Rectal smooth muscle tissue (tissue), 1 donor: Measurements from ENCODE around the gene PPP1R12B.
"Not testable (repeated sequence)": the region's sequence is repeated elsewhere in the genome, so short reads cannot be mapped to it uniquely, and the experiment has no call there.

ENCODE experiments used
- H3K27ac ChIP-seq: one replicate; pipeline ENCODE4 v1.7.0; 2013; ENCODE audit warnings: low read depth, low read length, inconsistent platforms
- H3K27me3 ChIP-seq: one replicate; pipeline ENCODE4 v1.7.0; 2013; ENCODE audit warnings: low read length; ENCODE audit not compliant: control insufficient read depth, insufficient read depth
- H3K36me3 ChIP-seq: one replicate; pipeline ENCODE4 v1.7.0; 2013; ENCODE audit warnings: low read length; ENCODE audit not compliant: control insufficient read depth, insufficient read depth
- H3K4me1 ChIP-seq: one replicate; pipeline ENCODE4 v1.7.0; 2013; ENCODE audit warnings: low read length; ENCODE audit not compliant: control insufficient read depth, insufficient read depth
- H3K4me3 ChIP-seq: one replicate; pipeline ENCODE4 v1.7.0; 2013; ENCODE audit warnings: low read length
- H3K9ac ChIP-seq: one replicate; pipeline ENCODE4 v1.7.0; 2013; ENCODE audit warnings: low read length

PPP1R12B gene

DNA sequence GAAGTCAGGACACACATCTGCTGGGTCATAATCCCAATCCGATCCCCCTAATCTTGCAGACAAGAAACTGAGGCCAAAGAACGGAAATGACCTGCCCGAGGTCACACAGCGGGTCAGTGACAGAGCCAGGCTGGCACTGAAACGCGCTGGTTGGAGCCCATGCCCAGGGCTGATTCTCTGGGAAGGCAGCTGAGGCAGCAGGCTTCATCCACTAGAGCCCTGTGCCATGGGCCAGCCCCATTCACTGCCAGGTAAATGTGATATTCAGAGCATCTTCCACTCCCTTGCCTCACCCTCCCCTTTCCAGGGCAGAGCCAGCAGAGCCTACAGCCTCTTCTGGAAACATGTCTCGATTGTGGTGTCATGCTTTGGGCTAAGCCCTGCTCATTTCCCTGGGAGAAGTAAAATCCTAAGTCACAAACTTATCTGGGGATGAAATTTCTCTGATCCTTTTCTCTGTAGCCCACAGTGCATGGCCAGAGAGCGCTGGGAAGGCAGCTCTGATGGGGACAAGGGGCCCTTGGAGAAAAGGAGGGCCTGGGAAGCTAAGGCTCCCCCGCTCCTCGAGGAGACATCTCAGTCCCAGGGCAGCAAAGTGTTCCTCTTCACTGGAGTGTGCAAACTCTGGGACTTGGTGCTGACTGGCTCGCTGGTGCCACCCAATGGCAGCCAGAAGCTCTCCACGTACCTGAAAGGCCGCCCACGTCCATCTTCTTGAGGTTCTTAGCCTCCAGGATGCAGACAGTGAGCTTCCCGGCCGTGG lies 251.4 kb downstream of the PPP1R12B start:
- H3K27ac ChIP-seq = peak overlapping the region; percentile 65
- H3K27me3 ChIP-seq = no peaks in the 10 kb centered on the region

DNA sequence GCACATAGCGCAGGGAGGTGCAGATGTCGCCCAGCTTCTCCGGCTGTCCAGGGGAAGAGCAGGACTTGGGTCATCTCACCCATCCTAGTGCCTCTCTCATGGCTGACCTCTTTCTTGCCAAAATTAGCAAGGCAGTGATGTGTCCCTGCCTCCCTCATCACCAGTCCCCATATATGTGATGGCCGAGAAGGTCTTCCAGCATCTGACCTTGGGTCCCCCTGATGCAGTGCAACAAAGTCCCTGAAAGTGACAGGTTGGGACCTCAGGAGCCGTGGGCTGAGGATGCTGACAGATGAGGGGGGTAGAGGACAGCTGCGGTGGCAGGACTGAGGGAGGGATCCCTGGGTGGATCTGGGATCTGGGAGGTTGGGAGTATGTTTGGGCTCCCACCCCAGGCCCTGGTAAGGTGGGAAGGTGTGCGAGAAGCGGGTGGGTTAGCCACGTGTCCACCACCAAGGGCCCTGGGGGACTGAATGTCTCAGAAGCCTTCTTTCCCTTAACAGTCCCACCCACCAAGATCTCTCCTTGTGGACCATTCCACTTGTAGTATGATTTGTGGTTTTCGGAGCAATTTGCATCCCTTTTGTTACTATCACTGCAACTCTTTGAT lies 252.0 kb downstream of the PPP1R12B start:
- peaks cover 8% of the 10 kb centered on the region for H3K36me3 ChIP-seq
- peaks cover 6% of the 10 kb centered on the region for H3K4me1 ChIP-seq
- H3K9ac ChIP-seq = no peak overlapping the region
- H3K27me3 ChIP-seq = no peaks in the 10 kb centered on the region
- no peak overlapping the region for H3K27ac ChIP-seq
- H3K4me3 ChIP-seq = no peak overlapping the region

More for the DNA sequence above, 251.4 kb downstream of the PPP1R12B start:
- Histone ChIP-seq H3K4me3 (no peak overlapping the region), H3K4me1 (peaks cover 6% of the 10 kb centered on the region), H3K36me3 (peaks cover 8% of the 10 kb centered on the region), H3K9ac (no peak overlapping the region)

DNA sequence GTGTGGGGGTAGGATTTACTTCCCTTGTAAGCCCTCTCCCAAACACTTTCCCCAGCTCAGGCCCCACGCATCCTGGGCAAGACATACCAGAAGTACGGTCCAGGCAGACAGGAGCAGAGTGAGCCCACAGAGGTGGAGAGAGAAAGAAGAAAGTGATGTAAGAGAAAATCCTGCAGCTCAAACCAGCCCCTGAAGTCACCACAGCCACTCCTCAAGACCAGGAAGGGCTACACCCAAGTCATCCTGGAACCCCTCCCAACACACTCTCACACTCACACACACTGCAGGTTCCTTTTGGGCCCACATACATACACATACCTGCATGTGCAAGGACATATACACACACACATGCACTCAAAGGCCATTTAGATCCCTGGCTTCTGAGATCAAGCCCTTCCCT lies 254.9 kb downstream of the PPP1R12B start:
- Histone ChIP-seq H3K4me1 (peaks cover 6% of the 10 kb centered on the region), H3K27me3 (no peaks in the 10 kb centered on the region), H3K36me3 (peaks cover 8% of the 10 kb centered on the region), H3K9ac (no peak overlapping the region), H3K27ac (no peak overlapping the region), H3K4me3 (no peak overlapping the region)

DNA sequence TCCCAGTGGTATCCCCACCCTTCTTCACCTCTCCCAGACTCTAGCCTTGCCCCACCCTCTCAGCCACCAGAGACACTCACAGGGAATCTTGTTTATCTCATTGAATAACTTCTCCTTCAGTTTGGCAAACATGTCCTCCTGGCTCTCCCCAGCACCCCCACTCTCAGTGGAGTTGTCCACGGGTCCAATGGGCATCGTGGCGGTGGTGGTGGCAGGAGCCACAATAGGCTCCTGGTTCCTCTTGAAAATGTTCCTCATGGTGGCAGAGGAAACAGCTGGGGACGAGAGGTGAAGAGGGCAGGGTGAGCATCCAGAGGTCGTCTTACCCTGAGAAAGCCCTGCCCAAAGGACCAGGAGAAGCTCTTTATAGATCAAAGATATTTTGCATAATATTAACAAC lies 257.0 kb downstream of the PPP1R12B start:
- Histone ChIP-seq H3K27ac (no peak overlapping the region), H3K9ac (no peak overlapping the region), H3K27me3 (no peaks in the 10 kb centered on the region), H3K4me3 (no peak overlapping the region), H3K4me1 (no peaks in the 10 kb centered on the region), H3K36me3 (peaks cover 8% of the 10 kb centered on the region)

DNA sequence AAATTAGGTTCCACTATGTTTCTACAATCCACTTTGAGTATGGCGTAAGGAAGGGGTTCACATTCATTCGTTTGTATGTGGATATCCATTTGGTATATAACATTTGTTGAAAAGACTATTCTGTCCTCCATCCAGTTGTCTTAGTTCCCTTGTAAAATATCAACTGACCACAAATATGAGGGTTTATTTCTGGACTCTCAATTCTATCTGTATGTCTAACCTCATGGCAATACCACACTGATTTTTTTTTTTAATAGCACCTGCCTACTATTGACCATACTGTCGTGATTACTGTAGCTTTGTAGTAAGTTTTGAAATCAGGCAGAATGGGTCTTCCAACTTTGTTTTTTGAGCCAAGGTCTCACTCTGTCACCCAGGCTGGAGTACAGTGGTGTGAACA lies 263.5 kb downstream of the PPP1R12B start:
- peaks cover 12% of the 10 kb centered on the region for H3K4me1 ChIP-seq
- H3K4me3 ChIP-seq, H3K36me3 ChIP-seq, H3K27me3 ChIP-seq, H3K9ac ChIP-seq, H3K27ac ChIP-seq: not testable (repeated sequence)

DNA sequence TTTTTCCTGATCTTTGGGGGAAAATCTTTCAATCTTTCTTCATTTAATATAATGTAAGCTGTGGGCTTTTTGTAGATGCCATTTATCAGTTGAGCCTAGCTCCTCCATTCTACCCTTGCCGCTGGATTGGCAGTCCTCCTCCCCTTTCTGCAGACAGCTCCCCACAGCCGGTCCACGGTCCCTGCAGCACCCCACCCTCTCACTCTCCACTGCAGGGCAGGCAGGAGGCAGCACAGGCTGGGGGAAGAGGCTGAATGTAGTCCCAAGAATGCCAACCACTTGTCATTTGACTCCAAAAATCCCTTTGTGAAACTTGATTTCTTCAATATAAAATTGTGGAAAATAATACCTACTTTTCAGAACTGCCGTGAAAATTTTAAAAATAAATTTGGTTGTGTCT lies 265.1 kb downstream of the PPP1R12B start:
- Histone ChIP-seq H3K4me3 (no peak overlapping the region), H3K4me1 (peaks cover 12% of the 10 kb centered on the region), H3K27ac (no peak overlapping the region), H3K9ac (no peak overlapping the region), H3K36me3 (no peaks in the 10 kb centered on the region), H3K27me3 (no peaks in the 10 kb centered on the region)

DNA sequence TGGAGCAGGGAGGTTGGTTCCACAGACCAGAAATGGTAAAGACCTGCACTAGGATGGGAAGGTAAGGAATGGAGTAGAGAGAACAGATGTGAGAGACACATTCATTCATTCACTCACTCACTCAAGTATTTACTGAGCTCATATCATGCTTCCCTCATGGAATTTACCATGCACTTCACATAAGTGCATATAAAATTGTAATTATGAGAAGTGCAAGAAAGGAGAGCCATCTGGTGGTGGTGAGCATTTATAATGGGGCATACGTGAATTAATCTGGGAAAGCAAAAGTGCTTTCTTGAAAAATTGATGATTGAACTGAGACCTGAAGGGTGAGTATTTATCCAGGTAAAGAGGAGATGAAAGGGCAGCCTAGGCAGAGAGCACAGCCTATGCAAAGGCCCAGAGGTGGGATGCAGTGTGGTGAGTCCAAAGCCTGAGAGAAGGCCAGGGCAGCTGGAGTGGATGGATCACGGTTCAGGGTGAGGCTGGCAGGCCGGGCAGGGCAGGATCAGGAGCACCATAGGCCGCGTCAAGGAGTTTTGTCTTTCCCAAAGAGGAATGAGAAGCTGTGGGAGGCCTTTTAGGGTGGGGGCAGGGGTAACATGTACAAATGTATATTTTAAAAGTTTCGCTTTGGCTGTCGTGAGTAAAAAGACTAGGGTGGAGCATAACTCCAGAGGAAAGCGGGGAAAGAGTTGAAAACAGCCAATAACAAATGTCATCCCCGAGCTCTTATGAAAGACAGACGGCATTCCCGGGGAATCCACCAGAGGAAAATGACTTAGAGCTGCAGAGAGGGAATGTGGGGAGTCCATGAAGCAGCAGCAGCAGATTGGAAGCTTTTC lies 266.1 kb downstream of the PPP1R12B start:
- H3K36me3 ChIP-seq, H3K9ac ChIP-seq, H3K27me3 ChIP-seq, H3K4me3 ChIP-seq: not testable (repeated sequence)
- H3K4me1 ChIP-seq = peaks cover 17% of the 10 kb centered on the region
- H3K27ac ChIP-seq = peak overlapping the region; percentile 48

DNA sequence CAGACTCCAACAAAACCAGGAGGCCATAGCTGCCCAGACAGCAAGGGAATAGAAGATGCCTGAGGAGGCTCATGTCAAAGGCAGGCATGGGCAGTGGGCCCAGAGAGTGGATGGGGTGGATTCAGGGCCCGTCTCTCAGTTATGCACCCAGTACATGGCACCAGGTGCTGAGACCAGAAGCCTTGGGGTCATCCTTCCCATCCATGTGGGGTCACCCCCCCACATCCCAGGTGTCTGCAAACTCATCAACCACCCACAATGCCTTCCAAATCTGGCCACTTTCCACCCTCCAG lies 266.7 kb downstream of the PPP1R12B start:
- not testable (repeated sequence) for H3K9ac ChIP-seq, H3K36me3 ChIP-seq, H3K4me3 ChIP-seq, H3K27me3 ChIP-seq
- H3K4me1 ChIP-seq = peaks cover 17% of the 10 kb centered on the region
- peak overlapping the region; percentile 9 for H3K27ac ChIP-seq

DNA sequence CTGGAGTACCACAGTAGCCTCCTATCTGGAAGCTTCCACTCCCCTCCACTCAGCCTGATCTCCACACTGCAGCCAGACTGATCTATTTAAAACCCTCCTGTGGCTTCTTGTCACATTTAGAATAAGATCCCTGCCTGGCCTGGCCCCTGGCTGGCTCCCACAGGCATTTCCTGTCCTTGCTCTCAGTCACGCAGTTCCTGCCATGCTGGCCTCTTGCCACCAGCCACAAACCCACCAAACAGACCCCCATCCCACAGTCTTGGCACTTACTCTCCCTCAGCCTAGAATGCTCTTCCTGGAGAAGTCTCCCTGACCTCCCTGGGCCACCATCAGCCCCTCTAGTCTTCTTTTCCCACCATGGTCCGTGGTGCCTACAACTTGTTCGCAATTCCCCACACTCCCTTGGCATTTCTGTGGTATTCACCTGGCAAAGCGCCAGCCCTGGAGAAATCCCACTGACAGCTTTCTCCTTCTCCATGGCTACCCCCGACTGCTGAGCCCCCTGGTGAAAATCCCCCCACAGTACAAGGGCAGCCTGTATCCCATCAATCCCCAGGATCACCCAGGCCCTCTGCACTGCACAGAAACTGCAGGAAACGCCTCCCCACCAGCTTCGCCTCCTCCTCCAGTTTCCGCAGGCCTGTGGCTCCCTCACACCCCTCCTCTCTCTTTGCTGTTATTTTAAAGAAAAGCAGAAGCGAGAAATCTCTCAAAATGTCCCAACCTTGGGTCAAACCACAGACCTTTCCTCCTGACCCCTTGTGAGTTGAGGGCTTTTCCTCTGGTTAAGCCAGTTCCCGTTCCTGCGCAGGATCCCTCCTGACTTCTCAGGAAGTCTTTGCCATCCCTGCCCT lies 267.2 kb downstream of the PPP1R12B start:
- peaks cover 17% of the 10 kb centered on the region for H3K4me1 ChIP-seq
- no peak overlapping the region for H3K9ac ChIP-seq
- H3K4me3 ChIP-seq = no peak overlapping the region
- no peaks in the 10 kb centered on the region for H3K36me3 ChIP-seq
- peak overlapping the region; percentile 61 for H3K27ac ChIP-seq
- H3K27me3 ChIP-seq = no peaks in the 10 kb centered on the region

DNA sequence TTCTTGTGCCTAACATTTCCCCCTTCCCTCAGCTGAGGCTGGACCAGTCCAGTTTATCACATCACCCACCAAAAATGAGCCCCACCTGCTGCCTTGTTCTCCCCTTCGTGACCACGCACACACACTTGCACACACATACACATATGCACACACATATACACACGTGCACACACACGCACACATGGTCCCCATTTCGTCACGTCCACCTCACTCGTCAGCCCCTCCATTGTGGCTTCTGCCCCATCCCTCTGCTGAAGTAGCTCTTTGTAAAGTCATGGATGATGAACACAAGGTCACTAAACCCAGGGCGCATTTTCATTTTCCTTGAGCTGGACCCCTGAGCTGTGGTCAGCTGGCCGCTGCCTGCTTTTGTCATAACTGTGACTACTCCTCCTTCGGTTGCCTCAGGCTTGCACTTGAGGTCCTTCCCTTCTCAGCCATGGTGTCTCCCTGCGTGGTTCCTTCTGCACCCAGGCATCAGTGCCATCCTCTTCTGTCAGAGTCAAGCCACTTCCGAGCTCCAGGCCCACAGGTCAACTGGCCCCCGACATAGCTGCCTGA lies 267.9 kb downstream of the PPP1R12B start:
- no peaks in the 10 kb centered on the region for H3K36me3 ChIP-seq
- H3K27me3 ChIP-seq = no peaks in the 10 kb centered on the region
- H3K4me3 ChIP-seq = no peak overlapping the region
- no peak overlapping the region for H3K27ac ChIP-seq
- no peak overlapping the region for H3K9ac ChIP-seq
- peaks cover 17% of the 10 kb centered on the region for H3K4me1 ChIP-seq

DNA sequence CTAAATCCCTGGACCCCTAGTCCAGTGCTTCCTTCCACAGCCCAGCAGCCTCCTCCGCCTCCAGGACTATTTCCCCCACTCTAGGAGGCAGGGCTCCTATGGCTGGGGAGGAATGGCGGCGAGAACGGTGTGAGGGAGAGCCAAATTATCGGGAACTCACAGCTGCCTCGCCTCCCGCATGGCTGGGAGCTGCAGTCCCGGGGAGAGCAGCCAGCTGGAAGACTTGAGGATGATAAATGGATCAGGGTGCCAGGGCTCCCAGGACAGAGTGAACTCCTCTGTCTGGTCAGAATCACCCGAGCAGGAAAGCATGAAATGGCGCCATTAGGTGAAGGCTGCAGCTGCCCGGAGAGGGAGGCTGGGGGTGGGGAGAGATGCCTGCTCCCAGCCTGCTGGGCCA lies 270.5 kb downstream of the PPP1R12B start:
- H3K36me3 ChIP-seq, H3K4me3 ChIP-seq, H3K27me3 ChIP-seq, H3K9ac ChIP-seq, H3K27ac ChIP-seq: not testable (repeated sequence)
- peaks cover 21% of the 10 kb centered on the region for H3K4me1 ChIP-seq

DNA sequence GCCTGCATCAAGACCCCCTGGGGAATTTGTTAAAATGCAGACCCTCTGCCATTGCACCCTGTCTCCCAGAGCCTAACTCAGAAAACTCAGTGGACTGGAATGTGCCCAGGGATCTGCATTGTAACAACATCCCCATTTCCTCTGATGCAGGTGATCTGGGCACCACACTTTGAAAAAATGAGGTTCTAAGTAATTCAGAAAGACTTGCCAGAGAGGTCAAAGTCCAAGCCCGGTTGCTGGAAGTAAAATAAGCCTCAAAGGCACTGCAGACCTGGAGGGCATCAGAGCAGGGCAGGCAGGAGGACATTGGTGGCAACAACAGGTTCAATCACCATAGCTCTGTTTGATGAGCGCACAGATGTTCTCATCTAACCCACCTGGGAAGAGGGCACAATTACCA lies 271.0 kb downstream of the PPP1R12B start:
- Histone ChIP-seq H3K9ac (no peak overlapping the region), H3K36me3 (no peaks in the 10 kb centered on the region), H3K4me1 (peaks cover 21% of the 10 kb centered on the region), H3K27ac (no peak overlapping the region), H3K4me3 (no peak overlapping the region), H3K27me3 (no peaks in the 10 kb centered on the region)
